ENCODE measurements around the gene PRODH2. TPM values are rescaled to one million over a fixed set of nuclear protein-coding genes. Genes with fewer than 3 reads are reported as not detected.
A peak's percentile ranks its signal among the peaks of the same experiment; 100 is the strongest.

Gene PRODH2
- total RNA-seq, 2 experiments from 2014 or later: not detected

DNA sequence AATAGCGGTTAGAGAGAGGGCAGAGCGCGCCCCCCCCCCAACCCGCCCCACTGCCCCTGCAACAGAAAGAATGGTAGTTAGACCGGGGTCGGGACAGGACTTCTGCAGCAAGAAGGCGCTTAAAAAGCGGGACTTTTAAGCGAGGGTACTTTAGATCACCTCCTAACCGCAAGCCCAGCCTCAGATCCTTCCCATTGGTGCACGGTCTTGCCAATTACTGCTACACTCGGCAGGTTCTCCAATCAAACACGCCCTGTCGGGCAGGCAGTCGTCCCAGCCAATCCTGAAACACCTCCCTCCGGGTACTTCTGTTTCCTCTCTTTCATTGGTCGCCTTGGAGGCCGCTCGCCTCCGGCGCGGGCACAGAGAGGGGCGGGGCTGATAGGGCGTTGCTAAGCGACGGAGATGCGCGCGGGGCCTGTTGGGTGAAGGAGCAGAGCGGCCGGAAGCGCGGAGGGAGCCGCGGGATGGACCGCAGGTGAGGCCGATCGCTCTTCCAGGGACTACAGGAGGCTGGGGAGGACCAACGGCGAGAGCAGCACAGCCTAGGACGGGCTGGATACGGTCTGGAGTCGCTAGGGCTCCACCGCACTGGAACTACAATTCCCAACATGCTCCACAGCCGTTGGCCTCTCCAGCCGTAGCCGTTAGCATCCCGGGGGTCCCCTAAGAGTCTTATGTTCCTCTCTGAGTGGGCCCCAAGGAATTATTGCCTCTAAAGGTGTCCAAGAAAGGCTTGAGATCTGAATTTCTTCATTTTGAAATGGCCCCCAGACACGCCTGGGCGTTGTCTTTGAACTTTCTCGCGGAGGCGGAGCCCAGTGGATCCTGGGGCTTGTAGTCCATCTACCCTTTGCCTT is 54.7 kb downstream of the PRODH2 start, which contains the start of gene PROSER3:
TSS of gene PROSER3 (plus strand) at position 428 of the 860 bp plus-strand sequence. CDS start at position 468, 40 bp downstream.
- peaks cover 3% of the 10 kb centered on the region for H3K27me3 Mint-ChIP-seq
- peaks cover 23% of the 10 kb centered on the region for H3K4me1 Mint-ChIP-seq
- ATAC-seq (ENCODE audit: low read depth): peak; percentile 96
- peaks cover 27% of the 10 kb centered on the region for H3K36me3 Mint-ChIP-seq
- peak; percentile 98 for DNase-seq
- H3K9me3 Mint-ChIP-seq: no peaks in the 10 kb centered on the region
- peak within 1 kb of the TSS; percentile 93 for H3K27ac Mint-ChIP-seq
- peak within 1 kb of the TSS; percentile 90 for H3K4me3 Mint-ChIP-seq
- POLR2A ChIA-PET: interaction anchor here (0.9 to 2.9 kb wide), 7 partner anchors 9 to 114 kb away, joined by 3 to 21 read pairs (median 9); partner anchors contain the start of genes IGFLR1, LIN37, PSENEN and U2AF1L4

- POLR2A ChIA-PET: interaction anchor here (0.9 to 2.9 kb wide), 7 partner anchors 9 to 113 kb away, joined by 3 to 21 read pairs (median 9); partner anchors contain the start of genes IGFLR1, LIN37, PSENEN and U2AF1L4
- H3K36me3 Mint-ChIP-seq: peaks cover 26% of the 10 kb centered on the region
- no peaks in the 10 kb centered on the region for H3K9me3 Mint-ChIP-seq
- ATAC-seq (ENCODE audit: low read depth) (peak; percentile 5), DNase-seq (peak; percentile 62)
- peaks cover 23% of the 10 kb centered on the region for H3K4me1 Mint-ChIP-seq
- peak overlapping the region; percentile 93 for H3K27ac Mint-ChIP-seq
- H3K27me3 Mint-ChIP-seq: peaks cover 3% of the 10 kb centered on the region
- H3K4me3 Mint-ChIP-seq: peak overlapping the region; percentile 90
Observed at GRCh38 chr19:35757231-35757748, 55.4 kb downstream of the PRODH2 start.

- H3K4me3 Mint-ChIP-seq: peak within 1 kb of the TSS; percentile 90
- DNase-seq (no peak), ATAC-seq (ENCODE audit: low read depth) (no peak)
- POLR2A ChIA-PET: interaction anchor here (0.9 to 2.9 kb wide), 7 partner anchors 8 to 112 kb away, joined by 3 to 21 read pairs (median 9); partner anchors contain the start of genes IGFLR1, LIN37, PSENEN and U2AF1L4
- peaks cover 20% of the 10 kb centered on the region for H3K4me1 Mint-ChIP-seq
- peaks cover 21% of the 10 kb centered on the region for H3K36me3 Mint-ChIP-seq
- no peaks in the 10 kb centered on the region for H3K9me3 Mint-ChIP-seq
- H3K27me3 Mint-ChIP-seq: peaks cover 3% of the 10 kb centered on the region
- peak within 1 kb of the TSS; percentile 93 for H3K27ac Mint-ChIP-seq
Observed at GRCh38 chr19:35756377-35757230, 56.0 kb downstream of the PRODH2 start, which contains the start of gene HSPB6. Gene HSPB6, minus strand, starts transcription at chr19:35757029. Its CDS starts 21 bp downstream, at chr19:35757008.

DNA sequence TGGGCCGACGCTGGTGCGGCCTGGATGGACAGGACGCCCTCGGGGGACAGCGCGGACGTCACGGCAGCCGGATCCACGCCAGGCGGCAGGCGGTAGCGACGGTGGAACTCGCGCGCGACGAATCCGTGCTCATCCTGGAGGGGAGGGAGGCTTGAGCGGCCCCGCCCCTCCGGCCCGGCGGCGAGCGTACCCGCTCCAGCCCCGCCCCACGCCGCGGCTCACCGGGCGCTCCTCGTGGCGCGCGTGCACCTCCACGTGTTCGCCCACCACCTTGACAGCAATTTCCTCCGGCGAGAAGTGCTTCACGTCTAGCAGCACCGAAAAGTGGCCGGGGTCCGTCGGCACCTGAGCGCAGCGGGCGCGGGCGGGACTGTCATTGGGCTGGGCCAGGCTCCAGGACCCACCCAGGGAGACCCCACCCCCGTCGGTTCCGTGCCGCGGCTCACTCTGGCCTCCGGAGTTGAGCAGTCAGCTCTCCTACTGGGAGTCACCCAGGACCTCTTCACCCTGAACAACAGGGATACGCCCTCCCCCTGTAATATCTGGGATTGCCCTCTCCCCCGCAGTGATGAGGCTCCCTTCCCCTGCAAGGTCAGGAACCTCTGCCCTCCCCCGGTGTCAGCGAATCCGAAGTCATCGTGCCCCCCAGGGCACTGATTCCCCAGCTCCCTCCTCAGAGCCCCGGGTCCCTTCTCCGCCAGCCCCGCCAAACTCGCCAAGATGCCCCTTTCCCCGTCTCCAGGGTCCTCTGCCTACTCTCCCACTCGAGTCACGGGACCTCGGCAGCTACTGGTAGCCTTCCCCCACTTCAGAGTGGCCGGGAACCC is 56.9 kb downstream of the PRODH2 start:
- DNase-seq (peak; percentile 70), ATAC-seq (ENCODE audit: low read depth) (no peak)
- peak overlapping the region; percentile 21 for H3K27ac Mint-ChIP-seq
- no peaks in the 10 kb centered on the region for H3K9me3 Mint-ChIP-seq
- POLR2A ChIA-PET: interaction anchor here (1.9 to 2.7 kb wide), 4 partner anchors 11 to 43 kb away, joined by 7 to 17 read pairs (median 12); partner anchors contain the start of genes IGFLR1, PSENEN and U2AF1L4
- H3K27me3 Mint-ChIP-seq: peaks cover 3% of the 10 kb centered on the region
- H3K4me3 Mint-ChIP-seq: peak overlapping the region; percentile 58
- H3K4me1 Mint-ChIP-seq: peaks cover 20% of the 10 kb centered on the region
- peaks cover 19% of the 10 kb centered on the region for H3K36me3 Mint-ChIP-seq

GRCh38 chr19:35755131-35755549 is 57.5 kb downstream of the PRODH2 start:
- DNase-seq (no peak), ATAC-seq (ENCODE audit: low read depth) (no peak)
- H3K4me3 Mint-ChIP-seq: peak overlapping the region; percentile 32
- peaks cover 3% of the 10 kb centered on the region for H3K27me3 Mint-ChIP-seq
- no peak overlapping the region for H3K27ac Mint-ChIP-seq
- POLR2A ChIA-PET: interaction anchor here (2.4 to 2.7 kb wide), 3 partner anchors 10 to 42 kb away, joined by 9 to 17 read pairs (median 14); partner anchors contain the start of genes IGFLR1, PSENEN and U2AF1L4
- peaks cover 23% of the 10 kb centered on the region for H3K4me1 Mint-ChIP-seq
- no peaks in the 10 kb centered on the region for H3K9me3 Mint-ChIP-seq
- H3K36me3 Mint-ChIP-seq: peaks cover 18% of the 10 kb centered on the region

DNA sequence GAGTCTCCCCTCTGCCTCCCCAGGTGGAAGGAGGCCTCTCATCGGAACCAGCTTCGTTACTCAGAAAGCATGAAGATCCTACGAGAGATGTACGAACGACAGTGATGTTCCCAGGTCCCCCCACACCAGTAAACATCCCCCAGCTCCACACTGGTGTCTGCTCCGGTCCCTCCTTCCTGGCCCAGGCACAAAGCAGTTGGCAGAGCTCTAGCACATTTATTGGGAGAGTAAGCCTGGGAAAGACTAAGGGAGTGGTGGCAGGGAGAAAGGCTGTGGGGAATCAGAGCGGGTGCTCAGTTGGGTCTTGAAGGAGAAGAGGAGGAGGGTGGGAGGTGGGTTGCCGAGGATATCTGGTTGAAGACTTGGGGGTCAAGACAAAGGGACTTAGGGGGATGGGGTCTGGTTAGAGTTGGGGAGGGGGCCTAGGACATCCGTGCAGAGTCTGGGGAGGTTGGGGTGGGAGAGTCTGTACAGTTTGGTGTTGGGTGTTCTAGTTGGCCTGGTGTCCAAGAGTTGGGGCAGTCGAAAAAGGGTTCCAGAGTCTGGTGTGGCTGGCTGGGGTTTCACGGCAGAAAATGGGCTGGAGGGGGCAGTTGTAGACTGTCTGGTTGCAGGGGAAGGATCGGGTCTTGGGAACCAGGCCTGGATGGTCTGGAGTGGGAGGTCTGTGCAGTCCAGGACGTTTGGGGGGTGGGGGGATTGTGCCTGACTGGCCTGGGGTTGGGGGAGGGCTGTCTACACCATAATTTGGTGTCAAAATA is 58.1 kb downstream of the PRODH2 start:
- ATAC-seq (ENCODE audit: low read depth) (no peak), DNase-seq (no peak)
- POLR2A ChIA-PET: no interaction called here
- Mint-ChIP-seq H3K4me1 (peaks cover 24% of the 10 kb centered on the region), H3K9me3 (no peaks in the 10 kb centered on the region), H3K4me3 (no peak overlapping the region), H3K27me3 (peaks cover 3% of the 10 kb centered on the region), H3K27ac (no peak overlapping the region), H3K36me3 (peaks cover 15% of the 10 kb centered on the region)

DNA sequence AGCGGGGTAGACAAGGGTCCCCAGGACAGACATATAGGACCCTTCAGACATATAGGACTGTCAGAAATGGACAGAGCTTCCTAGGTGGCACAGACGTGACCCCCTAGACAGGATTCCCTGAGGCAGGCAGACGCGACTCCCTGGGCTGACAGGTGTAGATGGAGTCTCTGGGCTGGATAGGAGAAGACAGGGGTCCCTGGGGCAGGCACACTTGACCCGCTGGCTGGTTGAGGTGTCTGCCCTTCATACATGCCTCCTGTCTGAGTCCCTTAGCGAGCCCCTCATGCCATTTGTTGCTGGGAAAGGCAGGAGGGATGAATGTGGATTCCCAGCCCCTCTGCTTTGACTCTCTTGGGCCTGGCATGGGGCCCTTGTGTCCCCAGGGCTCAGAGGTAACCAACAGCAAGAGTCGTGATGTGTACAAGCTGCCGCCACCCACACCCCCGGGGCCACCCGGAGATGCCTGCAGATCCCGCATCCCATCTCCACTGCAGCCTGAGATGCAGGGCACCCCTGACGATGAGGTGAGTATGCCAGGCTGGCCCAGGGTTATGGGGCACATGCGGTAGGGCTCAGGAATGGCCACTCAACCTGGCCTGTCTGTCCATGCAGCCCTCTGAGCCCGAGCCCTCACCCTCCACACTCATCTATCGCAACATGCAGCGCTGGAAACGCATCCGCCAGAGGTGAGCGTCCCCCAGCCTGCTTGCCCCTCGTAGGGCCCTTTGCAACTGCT is 58.8 kb downstream of the PRODH2 start:
- Mint-ChIP-seq H3K27me3 (peaks cover 3% of the 10 kb centered on the region), H3K9me3 (no peaks in the 10 kb centered on the region), H3K4me1 (peaks cover 23% of the 10 kb centered on the region), H3K4me3 (no peak overlapping the region), H3K36me3 (peaks cover 10% of the 10 kb centered on the region), H3K27ac (no peak overlapping the region)
- no peak for ATAC-seq (ENCODE audit: low read depth)
- no peak for DNase-seq
- POLR2A ChIA-PET: no interaction called here

DNA sequence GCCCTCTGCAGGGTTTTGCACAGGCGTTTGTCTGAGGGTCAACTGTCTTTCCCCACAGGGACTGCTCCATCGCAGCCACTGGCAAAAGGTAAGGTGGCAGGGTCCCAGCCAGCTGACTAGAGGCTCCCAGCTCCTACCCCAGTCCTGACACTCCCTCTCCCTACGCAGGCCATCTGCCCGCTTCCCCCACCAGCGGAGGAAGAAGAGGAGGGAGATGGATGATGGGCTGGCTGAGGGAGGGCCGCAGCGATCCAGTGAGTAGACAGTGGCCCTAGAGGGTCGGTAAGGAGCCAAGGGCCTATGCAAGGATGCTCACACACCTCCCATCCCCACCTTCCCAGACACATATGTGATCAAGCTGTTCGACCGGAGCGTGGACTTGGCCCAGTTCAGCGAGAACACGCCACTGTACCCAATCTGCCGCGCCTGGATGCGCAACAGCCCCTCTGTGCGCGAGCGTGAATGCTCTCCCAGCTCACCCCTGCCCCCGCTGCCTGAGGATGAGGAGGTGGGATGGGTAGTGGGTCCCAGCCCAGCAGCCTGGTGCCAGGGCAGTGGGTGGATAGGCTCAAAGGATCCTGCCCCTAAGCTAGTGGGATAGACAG is 59.8 kb downstream of the PRODH2 start:
- POLR2A ChIA-PET: no interaction called here
- H3K27ac Mint-ChIP-seq: no peak overlapping the region
- DNase-seq (no peak), ATAC-seq (ENCODE audit: low read depth) (no peak)
- H3K27me3 Mint-ChIP-seq: peaks cover 3% of the 10 kb centered on the region
- H3K4me3 Mint-ChIP-seq: no peak overlapping the region
- peaks cover 10% of the 10 kb centered on the region for H3K36me3 Mint-ChIP-seq
- peaks cover 26% of the 10 kb centered on the region for H3K4me1 Mint-ChIP-seq
- no peaks in the 10 kb centered on the region for H3K9me3 Mint-ChIP-seq

- DNase-seq: no peak
- H3K4me1 Mint-ChIP-seq: peaks cover 24% of the 10 kb centered on the region
- no peak overlapping the region for H3K4me3 Mint-ChIP-seq
- no peak overlapping the region for H3K27ac Mint-ChIP-seq
- no peak for ATAC-seq (ENCODE audit: low read depth)
- H3K27me3 Mint-ChIP-seq: peaks cover 3% of the 10 kb centered on the region
- H3K36me3 Mint-ChIP-seq: peaks cover 10% of the 10 kb centered on the region
- H3K9me3 Mint-ChIP-seq: no peaks in the 10 kb centered on the region
- POLR2A ChIA-PET: interaction anchor here (0.7 kb wide), 1 partner anchor 57 kb away, joined by 3 read pairs; no protein-coding TSS in a partner anchor
Observed at GRCh38 chr19:35751839-35752745, 60.6 kb downstream of the PRODH2 start.

DNA sequence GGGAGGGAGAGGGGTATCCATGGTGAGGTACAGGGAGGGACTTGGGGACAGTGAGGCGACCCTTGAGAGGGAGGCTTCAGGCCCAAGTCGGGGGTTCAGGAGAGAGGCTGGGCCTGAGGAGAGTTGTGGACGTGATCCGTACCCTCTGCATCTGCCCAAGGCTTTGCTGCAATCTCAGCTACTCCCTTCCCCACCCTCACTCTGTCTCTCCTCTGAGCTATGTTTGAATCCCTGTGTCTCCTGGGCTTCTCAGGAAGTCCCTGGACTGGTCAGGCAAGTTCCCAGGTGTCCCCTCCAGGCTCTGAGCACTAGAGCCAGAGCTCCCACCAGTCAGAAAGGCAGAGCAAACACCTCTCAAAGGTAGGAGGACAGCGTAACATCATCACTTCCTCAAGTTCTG is 62.5 kb downstream of the PRODH2 start:
- ATAC-seq (ENCODE audit: low read depth) (no peak), DNase-seq (no peak)
- Mint-ChIP-seq H3K4me1 (peaks cover 20% of the 10 kb centered on the region), H3K9me3 (no peaks in the 10 kb centered on the region), H3K27me3 (peaks cover 3% of the 10 kb centered on the region), H3K4me3 (peak overlapping the region; percentile 47), H3K27ac (no peak overlapping the region), H3K36me3 (peaks cover 6% of the 10 kb centered on the region)
- POLR2A ChIA-PET: no interaction called here

All from activated naive CD8-positive, alpha-beta T cell treated with anti-CD3 and anti-CD28 coated beads, Interleukin-2, amount 10 ng/mL, durations not matched to agents 7 days and 5 days (primary cell).